ENCODE results near the gene BCAM. TPM values are rescaled to one million over a fixed set of nuclear protein-coding genes. Genes with fewer than 3 reads are reported as not detected.
"Not testable (repeated sequence)": the region's sequence is repeated elsewhere in the genome, so short reads cannot be mapped to it uniquely, and the experiment has no call there.

Gene BCAM
- total RNA-seq, 1 experiment from 2014 or later: 12.9 TPM

- no TSS peak for BruUV-seq (replicated peaks)
- ChIA-PET POLR2A (ENCODE audit: unreplicated experiment) (no interaction called here), CTCF (interaction anchor here (1.0 kb wide), 1 partner anchor 43 kb away, joined by 3 read pairs; no protein-coding TSS in a partner anchor)
- Histone ChIP-seq H3K9me3 (ENCODE audit: low read length) (no peaks in the 10 kb centered on the region), H3K4me1 (ENCODE audit: insufficient read depth, low read length) (0 out of 2 replicates have a peak, but pooled peaks cover 3% of the 10 kb centered on the region), H2AFZ (ENCODE audit: low read length) (no peak overlapping the region), H3K36me3 (ENCODE audit: low read depth, low read length) (no peaks in the 10 kb centered on the region), H3K4me3 (ENCODE audit: low read length) (no peak overlapping the region), H3K27ac (ENCODE audit: low read length) (no peak overlapping the region), H3K27me3 (ENCODE audit: low read length) (no peaks in the 10 kb centered on the region), H3F3A (ENCODE audit: low read length, unreplicated experiment) (no peaks in the 10 kb centered on the region), H3K9ac (ENCODE audit: low read length) (no peak overlapping the region), H3K9me2 (replicated peaks; ENCODE audit: low read length) (no peaks in the 10 kb centered on the region), H4K20me1 (ENCODE audit: low read length) (no peaks in the 10 kb centered on the region), H3K79me2 (ENCODE audit: low read length) (no peaks in the 10 kb centered on the region), H3K4me2 (ENCODE audit: low read length) (no peak overlapping the region)
- DNase-seq: no peak
- no peak for ATAC-seq
- TF ChIP-seq EZH2 (IDR thresholded peaks at IDR 0.05; ENCODE audit: low read length, unreplicated experiment) (no peak), CTCF (conservative IDR thresholded peaks at IDR 0.05; ENCODE audit: low read depth, low read length) (no peak), EZH2phosphoT487 (IDR thresholded peaks at IDR 0.05; ENCODE audit: borderline replicate concordance, low read length) (no peak)
- intact Hi-C loops (cut with micrococcal nuclease): no loop called here
Measured at GRCh38 chr19:44767295-44768180, 41.4 kb upstream of the BCAM start.

- Histone ChIP-seq H3K4me1 (ENCODE audit: insufficient read depth, low read length) (peaks cover 28% of the 10 kb centered on the region), H3K79me2 (ENCODE audit: low read length) (no peaks in the 10 kb centered on the region), H3K27ac (ENCODE audit: low read length) (no peak overlapping the region), H3K36me3 (ENCODE audit: low read depth, low read length) (no peaks in the 10 kb centered on the region), H4K20me1 (ENCODE audit: low read length) (no peaks in the 10 kb centered on the region), H2AFZ (ENCODE audit: low read length) (peak overlapping the region; percentile 78), H3K27me3 (ENCODE audit: low read length) (no peaks in the 10 kb centered on the region), H3K9ac (ENCODE audit: low read length) (0 out of 2 replicates have a peak overlapping the region, but pooled peaks have one; percentile 33), H3K9me2 (replicated peaks; ENCODE audit: low read length) (no peaks in the 10 kb centered on the region), H3K4me3 (ENCODE audit: low read length) (peak overlapping the region; percentile 37; the same call in 1 of the 2 replicates), H3K9me3 (ENCODE audit: low read length) (no peaks in the 10 kb centered on the region), H3K4me2 (ENCODE audit: low read length) (peak overlapping the region; percentile 77), H3F3A (ENCODE audit: low read length, unreplicated experiment) (no peaks in the 10 kb centered on the region)
- ATAC-seq: peak; percentile 94
- no TSS peak for BruUV-seq (replicated peaks)
- peak; percentile 97 for DNase-seq
- ChIA-PET CTCF (interaction anchor here (0.6 to 2.6 kb wide), 11 partner anchors 17 to 200 kb away, joined by 3 to 53 read pairs (median 4); partner anchors contain the start of gene NECTIN2), POLR2A (ENCODE audit: unreplicated experiment) (interaction anchor here (0.7 to 0.9 kb wide), 3 partner anchors 27 to 48 kb away, joined by 3 to 4 read pairs (median 3); no protein-coding TSS in a partner anchor)
- no peak for TF ChIP-seq EZH2 (IDR thresholded peaks at IDR 0.05; ENCODE audit: low read length, unreplicated experiment)
- peak; percentile 76 for TF ChIP-seq CTCF (conservative IDR thresholded peaks at IDR 0.05; ENCODE audit: low read depth, low read length)
- TF ChIP-seq EZH2phosphoT487 (IDR thresholded peaks at IDR 0.05; ENCODE audit: borderline replicate concordance, low read length): no peak
- intact Hi-C loops (cut with micrococcal nuclease): loop anchor here (1.0 to 5.0 kb wide), 6 partner anchors 37 to 182 kb away; partner anchors contain the start of genes BCAM and NECTIN2
Measured at GRCh38 chr19:44770550-44771257, 38.2 kb upstream of the BCAM start.

- not testable (repeated sequence) for H3K36me3 ChIP-seq (ENCODE audit: low read depth, low read length); ATAC-seq; H3K4me3 ChIP-seq (ENCODE audit: low read length); H3F3A ChIP-seq (ENCODE audit: low read length, unreplicated experiment); H3K9me3 ChIP-seq (ENCODE audit: low read length); H3K4me2 ChIP-seq (ENCODE audit: low read length); DNase-seq; H4K20me1 ChIP-seq (ENCODE audit: low read length); BruUV-seq (replicated peaks); H3K27me3 ChIP-seq (ENCODE audit: low read length); H2AFZ ChIP-seq (ENCODE audit: low read length); H3K79me2 ChIP-seq (ENCODE audit: low read length); H3K9ac ChIP-seq (ENCODE audit: low read length); H3K9me2 ChIP-seq (replicated peaks; ENCODE audit: low read length); H3K27ac ChIP-seq (ENCODE audit: low read length)
- ChIA-PET POLR2A (ENCODE audit: unreplicated experiment) (interaction anchor here (0.6 kb wide), 1 partner anchor 183 kb away, joined by 3 read pairs; the partner anchor contains the start of gene CLPTM1), CTCF (interaction anchor here (0.5 to 2.6 kb wide), 4 partner anchors 24 to 50 kb away, joined by 3 to 53 read pairs (median 8); no protein-coding TSS in a partner anchor)
- H3K4me1 ChIP-seq (ENCODE audit: insufficient read depth, low read length): peaks cover 42% of the 10 kb centered on the region
- intact Hi-C loops (cut with micrococcal nuclease): loop anchor here (5.0 kb wide), 3 partner anchors 35 to 120 kb away; partner anchors contain the start of genes BCAM and NECTIN2
Measured at GRCh38 chr19:44772144-44772543, 36.8 kb upstream of the BCAM start.
